ENCODE data around the gene GPRIN1.

Gene GPRIN1

DNA sequence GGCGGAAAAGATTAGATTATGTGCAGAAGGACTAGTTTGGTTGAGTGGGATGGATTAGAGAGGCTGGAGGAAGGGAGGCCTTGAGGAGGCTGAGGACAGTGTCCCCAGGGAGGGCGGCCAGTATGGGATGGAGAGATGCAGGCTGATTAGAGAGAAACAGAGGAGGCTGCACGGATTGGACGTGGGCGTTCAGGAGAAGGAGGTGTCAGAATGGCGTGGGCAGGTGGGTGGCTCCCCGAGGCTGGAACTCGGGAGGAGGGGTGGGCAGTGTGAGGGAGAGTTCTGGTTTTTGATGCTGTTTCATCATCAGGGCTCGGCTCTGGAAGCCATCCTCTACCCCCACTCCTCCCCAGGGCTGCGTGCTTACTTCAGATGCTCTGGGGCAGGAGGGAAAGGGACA, 47.8 kb downstream of the GPRIN1 start:
- no peak overlapping the region for H3K4me3 ChIP-seq (IDR thresholded peaks at IDR 0.05; ENCODE audit: insufficient read depth, low read depth, low read length)
- H3K79me2 ChIP-seq (ENCODE audit: insufficient read depth, low read depth), result no peaks in the 10 kb centered on the region
- H3K9ac ChIP-seq, result no peak overlapping the region
- H3K4me1 ChIP-seq (ENCODE audit: low read depth, poor library complexity, severe bottlenecking), result no peaks in the 10 kb centered on the region
- no peak overlapping the region for H2AFZ ChIP-seq (ENCODE audit: low read depth)
- H3K36me3 ChIP-seq (ENCODE audit: insufficient read depth), result no peaks in the 10 kb centered on the region
- no peaks in the 10 kb centered on the region for H3K27me3 ChIP-seq (ENCODE audit: insufficient read depth, low read depth)
- H4K20me1 ChIP-seq (ENCODE audit: insufficient read depth), result no peaks in the 10 kb centered on the region
- no peak overlapping the region for H3K4me2 ChIP-seq
- no peak overlapping the region for H3K27ac ChIP-seq
- TF ChIP-seq, protein P1, sequence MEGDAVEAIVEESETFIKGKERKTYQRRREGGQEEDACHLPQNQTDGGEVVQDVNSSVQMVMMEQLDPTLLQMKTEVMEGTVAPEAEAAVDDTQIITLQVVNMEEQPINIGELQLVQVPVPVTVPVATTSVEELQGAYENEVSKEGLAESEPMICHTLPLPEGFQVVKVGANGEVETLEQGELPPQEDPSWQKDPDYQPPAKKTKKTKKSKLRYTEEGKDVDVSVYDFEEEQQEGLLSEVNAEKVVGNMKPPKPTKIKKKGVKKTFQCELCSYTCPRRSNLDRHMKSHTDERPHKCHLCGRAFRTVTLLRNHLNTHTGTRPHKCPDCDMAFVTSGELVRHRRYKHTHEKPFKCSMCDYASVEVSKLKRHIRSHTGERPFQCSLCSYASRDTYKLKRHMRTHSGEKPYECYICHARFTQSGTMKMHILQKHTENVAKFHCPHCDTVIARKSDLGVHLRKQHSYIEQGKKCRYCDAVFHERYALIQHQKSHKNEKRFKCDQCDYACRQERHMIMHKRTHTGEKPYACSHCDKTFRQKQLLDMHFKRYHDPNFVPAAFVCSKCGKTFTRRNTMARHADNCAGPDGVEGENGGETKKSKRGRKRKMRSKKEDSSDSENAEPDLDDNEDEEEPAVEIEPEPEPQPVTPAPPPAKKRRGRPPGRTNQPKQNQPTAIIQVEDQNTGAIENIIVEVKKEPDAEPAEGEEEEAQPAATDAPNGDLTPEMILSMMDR (conservative IDR thresholded peaks at IDR 0.05; ENCODE audit: low read depth, low read length), result no peak

DNA sequence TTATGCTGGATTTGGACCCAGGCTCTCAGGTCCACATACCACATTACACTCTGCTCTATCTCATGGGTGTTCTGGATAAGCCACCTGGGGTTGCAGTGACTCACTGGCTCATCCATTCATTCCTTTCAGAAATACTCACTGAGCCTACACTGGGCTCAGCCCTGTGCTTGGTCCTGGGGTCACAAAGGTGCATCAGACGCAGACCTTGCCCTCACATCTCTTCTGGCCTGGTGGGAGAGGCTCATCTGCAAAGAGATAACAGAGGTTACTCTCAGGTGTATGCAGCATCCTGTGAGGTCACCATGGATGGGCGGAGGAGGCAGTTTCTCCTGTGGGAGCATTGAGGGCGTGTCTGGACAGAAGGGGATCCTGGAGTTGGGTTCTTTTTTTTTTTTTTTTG, 48.7 kb downstream of the GPRIN1 start:
- Histone ChIP-seq H4K20me1 (ENCODE audit: insufficient read depth) (no peaks in the 10 kb centered on the region), H3K4me3 (IDR thresholded peaks at IDR 0.05; ENCODE audit: insufficient read depth, low read depth, low read length) (no peak overlapping the region), H3K4me2 (no peak overlapping the region), H3K4me1 (ENCODE audit: low read depth, poor library complexity, severe bottlenecking) (no peaks in the 10 kb centered on the region), H3K36me3 (ENCODE audit: insufficient read depth) (no peaks in the 10 kb centered on the region), H3K79me2 (ENCODE audit: insufficient read depth, low read depth) (no peaks in the 10 kb centered on the region), H3K27me3 (ENCODE audit: insufficient read depth, low read depth) (no peaks in the 10 kb centered on the region), H3K9ac (no peak overlapping the region), H3K27ac (no peak overlapping the region), H2AFZ (ENCODE audit: low read depth) (no peak overlapping the region)
- TF ChIP-seq, protein P1 (conservative IDR thresholded peaks at IDR 0.05; ENCODE audit: low read depth, low read length), result no peak

DNA sequence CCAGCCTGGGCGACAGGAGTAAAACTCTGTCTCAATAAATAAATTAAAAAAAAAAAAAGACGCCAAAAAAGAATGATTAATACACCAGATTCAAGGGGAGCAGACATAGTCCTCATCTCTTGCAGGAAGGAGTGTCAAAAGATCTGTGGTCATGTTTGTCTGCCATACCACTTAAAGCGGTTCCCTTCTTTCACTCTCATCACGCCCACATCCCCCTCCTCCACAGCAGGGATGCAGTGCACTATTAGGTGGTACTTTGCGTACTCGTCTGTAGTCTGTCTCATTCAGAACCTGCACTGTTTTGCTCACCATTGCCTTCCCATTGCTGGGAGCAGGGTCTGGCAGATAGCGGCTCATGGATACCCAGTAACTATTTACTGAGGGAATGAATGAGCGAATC, 49.6 kb downstream of the GPRIN1 start:
- no peak overlapping the region for H3K4me2 ChIP-seq
- H3K27me3 ChIP-seq (ENCODE audit: insufficient read depth, low read depth), result no peaks in the 10 kb centered on the region
- no peaks in the 10 kb centered on the region for H4K20me1 ChIP-seq (ENCODE audit: insufficient read depth)
- no peaks in the 10 kb centered on the region for H3K36me3 ChIP-seq (ENCODE audit: insufficient read depth)
- TF ChIP-seq, protein P1 (conservative IDR thresholded peaks at IDR 0.05; ENCODE audit: low read depth, low read length), result no peak
- H3K27ac ChIP-seq, result no peak overlapping the region
- no peak overlapping the region for H3K9ac ChIP-seq
- H3K4me3 ChIP-seq (IDR thresholded peaks at IDR 0.05; ENCODE audit: insufficient read depth, low read depth, low read length), result no peak overlapping the region
- no peaks in the 10 kb centered on the region for H3K79me2 ChIP-seq (ENCODE audit: insufficient read depth, low read depth)
- H2AFZ ChIP-seq (ENCODE audit: low read depth), result no peak overlapping the region
- H3K4me1 ChIP-seq (ENCODE audit: low read depth, poor library complexity, severe bottlenecking), result no peaks in the 10 kb centered on the region

DNA sequence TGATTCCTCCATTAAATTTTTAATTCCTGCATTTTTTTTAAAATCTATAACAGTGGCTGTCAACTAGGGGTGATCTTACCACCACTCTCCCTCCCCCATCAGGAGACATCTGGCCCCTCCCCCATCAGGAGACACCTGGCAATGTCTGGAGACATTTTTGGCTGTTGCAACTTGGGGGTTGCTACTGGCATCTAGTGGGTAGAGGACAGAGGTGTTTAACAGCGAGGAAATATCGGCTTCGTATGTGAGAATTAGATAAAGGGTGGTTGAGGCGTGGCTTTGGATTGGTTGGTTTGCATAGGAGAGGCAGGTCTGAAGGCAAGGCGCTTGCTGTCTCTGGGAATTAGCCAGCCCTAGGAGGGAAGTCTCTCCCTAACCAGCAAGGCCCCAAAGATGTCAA, 50.3 kb downstream of the GPRIN1 start:
- no peaks in the 10 kb centered on the region for H3K36me3 ChIP-seq (ENCODE audit: insufficient read depth)
- H2AFZ ChIP-seq (ENCODE audit: low read depth), result no peak overlapping the region
- H4K20me1 ChIP-seq (ENCODE audit: insufficient read depth), result no peaks in the 10 kb centered on the region
- no peak overlapping the region for H3K9ac ChIP-seq
- H3K79me2 ChIP-seq (ENCODE audit: insufficient read depth, low read depth), result no peaks in the 10 kb centered on the region
- TF ChIP-seq, protein P1 (conservative IDR thresholded peaks at IDR 0.05; ENCODE audit: low read depth, low read length), result no peak
- no peak overlapping the region for H3K4me2 ChIP-seq
- no peaks in the 10 kb centered on the region for H3K27me3 ChIP-seq (ENCODE audit: insufficient read depth, low read depth)
- H3K27ac ChIP-seq, result no peak overlapping the region
- no peaks in the 10 kb centered on the region for H3K4me1 ChIP-seq (ENCODE audit: low read depth, poor library complexity, severe bottlenecking)
- no peak overlapping the region for H3K4me3 ChIP-seq (IDR thresholded peaks at IDR 0.05; ENCODE audit: insufficient read depth, low read depth, low read length)

DNA sequence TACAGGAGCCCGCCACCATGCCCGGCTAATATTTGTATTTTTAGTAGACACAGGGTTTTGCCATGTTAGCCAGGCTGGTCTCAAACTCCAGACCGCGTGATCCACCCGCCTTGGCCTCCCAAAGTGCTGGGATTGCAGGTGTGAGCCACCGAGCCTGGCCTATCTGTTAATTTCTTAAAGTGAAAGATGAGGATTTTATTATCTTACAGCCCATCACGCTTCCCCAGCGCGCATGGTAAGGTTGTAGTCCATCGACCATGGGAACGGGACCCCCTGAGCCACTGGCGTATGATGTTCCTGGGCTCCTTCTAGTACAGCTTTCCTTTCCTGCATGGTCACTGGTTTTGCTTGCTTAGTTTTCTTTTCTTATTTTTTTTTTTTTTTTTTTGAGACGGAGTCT, 52.1 kb downstream of the GPRIN1 start:
- Histone ChIP-seq H3K9ac (no peak overlapping the region), H3K4me1 (ENCODE audit: low read depth, poor library complexity, severe bottlenecking) (no peaks in the 10 kb centered on the region), H4K20me1 (ENCODE audit: insufficient read depth) (no peaks in the 10 kb centered on the region), H3K4me2 (no peak overlapping the region), H3K4me3 (IDR thresholded peaks at IDR 0.05; ENCODE audit: insufficient read depth, low read depth, low read length) (no peak overlapping the region), H2AFZ (ENCODE audit: low read depth) (no peak overlapping the region), H3K27me3 (ENCODE audit: insufficient read depth, low read depth) (no peaks in the 10 kb centered on the region), H3K36me3 (ENCODE audit: insufficient read depth) (no peaks in the 10 kb centered on the region), H3K79me2 (ENCODE audit: insufficient read depth, low read depth) (no peaks in the 10 kb centered on the region), H3K27ac (no peak overlapping the region)
- TF ChIP-seq, protein P1 (conservative IDR thresholded peaks at IDR 0.05; ENCODE audit: low read depth, low read length), result no peak

Measured in KMS-11 (cell line).